C1 segment of cervical spinal cord (tissue), 14 donors: ENCODE results near the gene POU2F3.

Source experiments
- DNase-seq, 14 donors: peaks; one replicate each; lab custom pipeline; 2025; lab: John Stamatoyannopoulos, UW

POU2F3 gene

GRCh38 chr11:120316880-120317688, 77.1 kb downstream of the POU2F3 start:
- DNase-seq = no peak

- no peak for DNase-seq
Observed at GRCh38 chr11:120317689-120318480, 77.9 kb downstream of the POU2F3 start.

- DNase-seq = no peak
Observed at GRCh38 chr11:120318906-120319305, 79.0 kb downstream of the POU2F3 start.

- DNase-seq = peak in 11 of 14 donors; percentile 32 to 72 (median 49)
Observed at GRCh38 chr11:120324932-120325810, 85.2 kb downstream of the POU2F3 start, which contains the start of gene TLCD5. TSS of gene TLCD5 (plus strand) at chr11:120325299. CDS start at chr11:120327442, 2,143 bp downstream.

- DNase-seq = no peak
Observed at GRCh38 chr11:120326228-120326627, 86.3 kb downstream of the POU2F3 start.

GRCh38 chr11:120326845-120327281, 86.9 kb downstream of the POU2F3 start:
- DNase-seq = no peak

- peak in 1 of 14 donors; percentile 36 for DNase-seq
Observed at GRCh38 chr11:120327311-120327710, 87.4 kb downstream of the POU2F3 start.

GRCh38 chr11:120329556-120329955, 89.6 kb downstream of the POU2F3 start:
- DNase-seq = no peak

- DNase-seq = no peak
Observed at GRCh38 chr11:120330045-120330444, 90.1 kb downstream of the POU2F3 start.

- no peak for DNase-seq
Observed at GRCh38 chr11:120331301-120331996, 91.5 kb downstream of the POU2F3 start.

- DNase-seq = no peak
Observed at GRCh38 chr11:120332822-120333716, 93.1 kb downstream of the POU2F3 start.

GRCh38 chr11:120333801-120334200, 93.9 kb downstream of the POU2F3 start:
- no peak for DNase-seq

GRCh38 chr11:120334332-120334731, 94.4 kb downstream of the POU2F3 start:
- no peak for DNase-seq

GRCh38 chr11:120334894-120335462, 95.0 kb downstream of the POU2F3 start:
- DNase-seq = peak in 12 of 14 donors; percentile 8 to 80 (median 18)

- peak in 1 of 14 donors; percentile 66 for DNase-seq
Observed at GRCh38 chr11:120335556-120335907, 95.6 kb downstream of the POU2F3 start.

- DNase-seq = peak; percentile 71 to 98 (median 89)
Observed at GRCh38 chr11:120335908-120336640, 96.1 kb downstream of the POU2F3 start, which contains the start of gene ARHGEF12. TSS of gene ARHGEF12 (plus strand) at chr11:120336413. CDS start at chr11:120337244, 831 bp downstream.

- DNase-seq = peak in 8 of 14 donors; percentile 48 to 77 (median 62)
Observed at GRCh38 chr11:120336641-120337354, 96.9 kb downstream of the POU2F3 start.
